HepG2 (cell line): ENCODE data around the gene ANKRD35. TPM values are rescaled to one million over a fixed set of nuclear protein-coding genes. Genes with fewer than 3 reads are reported as not detected.
A peak's percentile ranks its signal among the peaks of the same experiment; 100 is the strongest.

Experiments
- ARHGAP35 ChIP-seq: sonication (generic); formaldehyde crosslinking; IDR thresholded peaks from 2 replicates; pipeline ENCODE4 v1.9.0; 2022; ENCODE audit warnings: mild to moderate bottlenecking, inconsistent platforms, moderate library complexity, missing genetic modification reagents, borderline replicate concordance
- HCFC1 ChIP-seq: fragments of 150-350 bp; IDR thresholded peaks from 2 replicates; pipeline ENCODE4 v1.6.1; 2014; ENCODE audit warnings: low read depth, low read length
- HIC2 ChIP-seq: sonication (generic); formaldehyde crosslinking; IDR thresholded peaks from 2 replicates; pipeline ENCODE4 v1.9.0; 2022; ENCODE audit warnings: low read depth, missing genetic modification reagents
- HOXA3 ChIP-seq: sonication (generic); formaldehyde crosslinking; IDR thresholded peaks from 2 replicates; pipeline ENCODE4 v1.5.0; 2020; ENCODE audit warnings: missing genetic modification reagents
- HOXA7 ChIP-seq: sonication (generic); formaldehyde crosslinking; IDR thresholded peaks from 2 replicates; pipeline ENCODE4 v1.8.1; 2022; ENCODE audit warnings: mild to moderate bottlenecking, missing genetic modification reagents, moderate library complexity
- IRF9 ChIP-seq: sonication (generic); formaldehyde crosslinking; IDR thresholded peaks from 2 replicates; pipeline ENCODE4 v1.8.0; 2022; ENCODE audit warnings: missing genetic modification reagents, mild to moderate bottlenecking, borderline replicate concordance
- MED13 ChIP-seq: sonication (generic); formaldehyde crosslinking; IDR thresholded peaks from 2 replicates; pipeline ENCODE4 v1.5.0; 2020; ENCODE audit warnings: missing genetic modification reagents
- MLXIP ChIP-seq: sonication (generic); formaldehyde crosslinking; IDR thresholded peaks from 2 replicates; pipeline ENCODE4 v1.9.0; 2021; ENCODE audit warnings: missing genetic modification reagents, borderline replicate concordance
- MTF1 ChIP-seq: sonication (generic); formaldehyde crosslinking; IDR thresholded peaks from 2 replicates; pipeline ENCODE4 v1.5.0; 2020; ENCODE audit warnings: missing genetic modification reagents
- TFAP4 ChIP-seq: sonication (generic); IDR thresholded peaks from 2 replicates; pipeline ENCODE4 v1.6.1; 2016; ENCODE audit warnings: low read depth, borderline replicate concordance
- WIZ ChIP-seq: sonication (generic); formaldehyde crosslinking; IDR thresholded peaks from 2 replicates; pipeline ENCODE4 v1.5.1; 2020; ENCODE audit warnings: mild to moderate bottlenecking, missing genetic modification reagents
- ZBTB37 ChIP-seq: sonication (generic); formaldehyde crosslinking; IDR thresholded peaks from 2 replicates; pipeline ENCODE4 v1.4.0; 2020; ENCODE audit warnings: mild to moderate bottlenecking, missing genetic modification reagents
- ZFP1 ChIP-seq: IDR thresholded peaks from 2 replicates; pipeline ENCODE4 v1.6.1; 2016
- ZNF205 ChIP-seq: IDR thresholded peaks from 2 replicates; pipeline ENCODE4 v1.6.1; 2018; ENCODE audit warnings: missing biosample characterization, missing genetic modification reagents
- ZNF367 ChIP-seq: sonication (generic); formaldehyde crosslinking; IDR thresholded peaks from 2 replicates; pipeline ENCODE4 v1.4.0; 2020; ENCODE audit warnings: missing genetic modification reagents, borderline replicate concordance
- ZNF691 ChIP-seq: sonication (generic); formaldehyde crosslinking; IDR thresholded peaks from 2 replicates; pipeline ENCODE4 v1.4.0; 2020; ENCODE audit warnings: missing genetic modification reagents, low read depth, mild to moderate bottlenecking, borderline replicate concordance
- ZNF850 ChIP-seq: sonication (generic); formaldehyde crosslinking; conservative IDR thresholded peaks from 2 replicates; pipeline ENCODE4 v1.9.0; 2021; ENCODE audit warnings: mild to moderate bottlenecking, missing genetic modification reagents
- polyA plus RNA-seq, 8 experiments: library from polyadenylated mRNA; depleted of rRNA in 3 of 8; stranded (reverse) in 7 of 8; unstranded in 1 of 8; fragments of >200 nt; fragmentation: Illumina TruSeq in 4 of 8; extraction: Trizol in 4 of 8; gene quantifications; 2 replicates each; pipeline versions ENCODE4 v1.2.1 to v1.2.3, GENCODE V29; 2011 to 2016; ENCODE audit warnings: low read depth in 4 of 8, missing spikeins in 1 of 8, mixed read lengths in 1 of 8; ENCODE audit not compliant: insufficient read depth in 1 of 8
- total RNA-seq, 5 experiments: library from RNA; depleted of rRNA; stranded (reverse); fragments of >200 nt; fragmentation: Illumina TruSeq; extraction: Trizol; gene quantifications; 2 replicates each; pipeline ENCODE4 v1.2.3, GENCODE V29; 2016; ENCODE audit warnings: low read depth in 1 of 5

The ANKRD35 gene
- total and polyA plus RNA-seq, 2 of the 13 experiments (the other 11 are each of a cell fraction or from before 2014, with no cell fraction given) = 0.02 TPM; not detected in 1

GRCh38 chr1:145927063-145927886 lies 41.6 kb upstream of the ANKRD35 start, which contains the start of gene RBM8A (continued):
- TF ChIP-seq WIZ (no peak), HOXA7 (CRISPR knock-in tag) (no peak), MTF1 (CRISPR knock-in tag) (no peak), HOXA3 (CRISPR knock-in tag) (peak; percentile 94), ZNF691 (CRISPR knock-in tag) (no peak), ZNF367 (CRISPR knock-in tag) (no peak), HIC2 (CRISPR knock-in tag) (no peak), HCFC1 (no peak; the same call in 1 of the 2 replicates), ZBTB37 (CRISPR knock-in tag) (no peak), ZNF850 (CRISPR knock-in tag) (no peak), ZNF205 (CRISPR knock-in tag) (no peak), ARHGAP35 (CRISPR knock-in tag) (no peak; the same call in 1 of the 2 replicates), IRF9 (CRISPR knock-in tag) (peak; percentile 93), MLXIP (no peak), ZFP1 (CRISPR knock-in tag) (no peak), TFAP4 (no peak), MED13 (CRISPR knock-in tag) (no peak)
